Right atrium auricular region (tissue), 2 donors: ENCODE data around the gene SPTB. TPM values are rescaled to one million over a fixed set of nuclear protein-coding genes. Genes with fewer than 3 reads are reported as not detected.

Experiments
- DNase-seq: peaks from one replicate; pipeline ENCODE4 v3.0.0-alpha.2; 2019; ENCODE audit warnings: low spot score
- H3K27ac ChIP-seq, 2 donors: fragments of 200-600 bp; sonication (generic); 1 replicate in 1 of 2; 2 replicates in 1 of 2; pipeline ENCODE4 v1.5.1; 2016 to 2019
- H3K27me3 ChIP-seq, 2 donors: fragments of 200-600 bp; sonication (generic); one replicate each; pipeline versions ENCODE4 v1.5.1 to v1.6.0; 2017 to 2019
- H3K36me3 ChIP-seq: fragments of 200-600 bp; sonication (generic); one replicate; pipeline ENCODE4 v1.5.1; 2016
- H3K4me1 ChIP-seq, 2 donors: fragments of 200-600 bp; sonication (generic); one replicate each; pipeline versions ENCODE4 v1.5.1 to v1.6.0; 2017 to 2019
- H3K4me3 ChIP-seq, 2 donors: fragments of 200-600 bp; sonication (generic); 1 replicate in 1 of 2; 2 replicates in 1 of 2; pipeline ENCODE4 v1.5.1; 2017 to 2019; ENCODE audit warnings: mild to moderate bottlenecking in 1 of 2, moderate library complexity in 1 of 2
- H3K9me3 ChIP-seq, 2 donors: fragments of 200-600 bp; sonication (generic); one replicate each; pipeline ENCODE4 v1.5.1; 2019
- total RNA-seq, 2 donors: library from RNA; depleted of rRNA; stranded (reverse); fragments of >200 nt; gene quantifications; one replicate each; pipeline ENCODE4 v1.1.0, GENCODE V29; 2016
- TF ChIP-seq, protein P1 (sequence below), 2 donors: fragments of 200-600 bp; sonication (generic); IDR thresholded peaks; one replicate each; pipeline ENCODE4 v1.5.1; 2019; ENCODE audit warnings: antibody characterized with exemption in 2 of 2

The SPTB gene
- total RNA-seq, 2 donors from 2014 or later, result 84.4 to 102 TPM

DNA sequence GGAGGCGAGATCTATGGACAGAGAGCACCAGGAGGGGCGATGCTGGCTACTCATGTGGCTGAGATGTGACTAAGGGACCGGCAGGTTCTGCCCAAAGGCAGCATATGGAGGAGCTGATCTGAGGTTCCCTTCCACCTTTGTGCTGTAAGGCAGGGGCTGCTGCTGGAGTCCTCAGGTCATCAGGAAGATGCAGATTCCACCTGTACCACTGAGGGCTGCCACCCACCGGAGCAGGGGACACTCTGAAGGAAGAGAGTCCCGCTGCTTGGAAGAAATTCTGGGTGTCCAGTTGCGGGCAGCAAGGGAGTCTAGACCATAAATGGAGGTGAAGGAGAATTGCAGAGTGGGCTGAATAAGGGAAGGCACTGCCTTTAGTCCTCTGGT, 120.2 kb downstream of the SPTB start:
- H3K27ac ChIP-seq, result peak overlapping the region; percentile 61 to 67
- TF ChIP-seq, protein P1, sequence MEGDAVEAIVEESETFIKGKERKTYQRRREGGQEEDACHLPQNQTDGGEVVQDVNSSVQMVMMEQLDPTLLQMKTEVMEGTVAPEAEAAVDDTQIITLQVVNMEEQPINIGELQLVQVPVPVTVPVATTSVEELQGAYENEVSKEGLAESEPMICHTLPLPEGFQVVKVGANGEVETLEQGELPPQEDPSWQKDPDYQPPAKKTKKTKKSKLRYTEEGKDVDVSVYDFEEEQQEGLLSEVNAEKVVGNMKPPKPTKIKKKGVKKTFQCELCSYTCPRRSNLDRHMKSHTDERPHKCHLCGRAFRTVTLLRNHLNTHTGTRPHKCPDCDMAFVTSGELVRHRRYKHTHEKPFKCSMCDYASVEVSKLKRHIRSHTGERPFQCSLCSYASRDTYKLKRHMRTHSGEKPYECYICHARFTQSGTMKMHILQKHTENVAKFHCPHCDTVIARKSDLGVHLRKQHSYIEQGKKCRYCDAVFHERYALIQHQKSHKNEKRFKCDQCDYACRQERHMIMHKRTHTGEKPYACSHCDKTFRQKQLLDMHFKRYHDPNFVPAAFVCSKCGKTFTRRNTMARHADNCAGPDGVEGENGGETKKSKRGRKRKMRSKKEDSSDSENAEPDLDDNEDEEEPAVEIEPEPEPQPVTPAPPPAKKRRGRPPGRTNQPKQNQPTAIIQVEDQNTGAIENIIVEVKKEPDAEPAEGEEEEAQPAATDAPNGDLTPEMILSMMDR (IDR thresholded peaks at IDR 0.05), result no peak
- H3K4me3 ChIP-seq, result no peak overlapping the region
- H3K4me1 ChIP-seq, result peaks cover 0 to 75% of the 10 kb centered on the region in 2 donors
- no peak for DNase-seq
- no peaks in the 10 kb centered on the region for H3K9me3 ChIP-seq
- no peaks in the 10 kb centered on the region for H3K36me3 ChIP-seq
- no peaks in the 10 kb centered on the region for H3K27me3 ChIP-seq

DNA sequence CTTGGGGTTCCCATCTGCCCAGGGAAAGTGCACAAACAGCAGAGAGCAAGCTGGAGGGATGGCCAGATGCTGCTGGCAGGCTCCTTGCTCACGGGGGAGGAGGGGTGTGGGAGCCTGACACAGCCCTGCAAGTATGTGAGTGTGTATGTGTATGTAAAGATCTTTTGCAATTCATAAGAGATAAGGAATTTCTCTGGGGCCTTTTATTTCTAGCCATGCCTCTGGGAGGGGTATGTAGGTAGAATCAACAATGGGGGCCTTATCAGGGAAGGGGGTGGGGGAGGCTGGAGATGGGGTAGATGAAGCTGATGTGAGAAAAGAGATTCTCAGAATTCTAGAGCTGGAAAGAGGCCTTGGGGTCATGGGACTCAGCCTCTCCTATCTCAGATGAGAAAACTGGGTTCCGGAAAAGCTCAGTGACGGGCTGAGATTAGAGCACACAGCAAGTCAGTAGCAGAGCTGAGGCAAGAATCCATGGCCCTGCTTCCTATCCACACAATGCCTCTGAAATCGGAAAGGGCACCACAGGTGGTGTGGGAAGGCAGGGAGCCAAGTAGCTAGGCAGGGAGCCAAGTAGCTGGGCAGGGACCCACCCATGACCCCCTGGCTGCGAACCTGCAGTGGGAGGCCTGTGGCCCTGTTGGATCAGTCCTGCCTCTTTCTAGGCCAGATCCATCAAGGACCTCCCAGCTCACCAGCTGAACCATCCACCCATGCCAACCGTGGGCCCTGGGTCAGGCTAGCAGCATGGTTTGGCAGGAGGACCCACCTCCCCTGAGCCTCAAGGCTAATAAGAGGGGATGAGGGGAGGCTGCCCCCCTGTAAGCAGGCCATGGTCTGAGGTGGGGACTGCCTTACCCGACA, 120.8 kb downstream of the SPTB start:
- Histone ChIP-seq H3K9me3 (no peaks in the 10 kb centered on the region), H3K27ac (peak overlapping the region; percentile 61 to 67), H3K27me3 (no peaks in the 10 kb centered on the region), H3K4me3 (no peak overlapping the region), H3K36me3 (no peaks in the 10 kb centered on the region), H3K4me1 (peaks cover 0 to 69% of the 10 kb centered on the region in 2 donors)
- no peak for DNase-seq
- TF ChIP-seq, protein P1 (IDR thresholded peaks at IDR 0.05), result no peak

DNA sequence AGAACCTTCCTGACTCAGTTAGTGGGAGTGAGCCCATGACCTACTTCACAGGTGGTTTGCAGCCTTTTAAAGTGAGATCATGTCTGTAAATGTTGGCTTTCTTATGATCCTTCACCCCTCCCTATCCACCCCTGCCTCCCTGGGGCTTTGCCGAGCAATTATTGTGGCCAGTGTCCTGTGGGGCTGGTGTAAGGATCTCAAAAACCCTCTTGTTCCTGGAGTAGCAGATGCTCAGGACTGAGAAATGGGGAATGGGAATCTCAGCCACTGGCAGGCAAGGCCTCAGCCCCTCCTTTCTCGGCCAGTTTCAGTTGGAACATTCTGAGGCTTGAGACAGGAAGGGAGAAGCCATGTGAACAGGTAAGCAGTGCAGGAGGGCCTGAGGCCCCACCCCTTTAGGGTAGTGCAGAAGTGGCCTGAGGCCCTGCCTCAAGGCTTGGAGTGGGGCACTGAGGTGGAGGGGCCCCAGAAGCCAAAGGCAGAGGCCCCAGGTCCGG, 121.6 kb downstream of the SPTB start:
- H3K27ac ChIP-seq, result peak overlapping the region; percentile 61 to 67
- no peaks in the 10 kb centered on the region for H3K36me3 ChIP-seq
- H3K9me3 ChIP-seq, result no peaks in the 10 kb centered on the region
- TF ChIP-seq, protein P1 (IDR thresholded peaks at IDR 0.05), result no peak
- DNase-seq, result no peak
- no peak overlapping the region for H3K4me3 ChIP-seq
- H3K4me1 ChIP-seq, result peaks cover 0 to 63% of the 10 kb centered on the region in 2 donors
- H3K27me3 ChIP-seq, result no peaks in the 10 kb centered on the region

DNA sequence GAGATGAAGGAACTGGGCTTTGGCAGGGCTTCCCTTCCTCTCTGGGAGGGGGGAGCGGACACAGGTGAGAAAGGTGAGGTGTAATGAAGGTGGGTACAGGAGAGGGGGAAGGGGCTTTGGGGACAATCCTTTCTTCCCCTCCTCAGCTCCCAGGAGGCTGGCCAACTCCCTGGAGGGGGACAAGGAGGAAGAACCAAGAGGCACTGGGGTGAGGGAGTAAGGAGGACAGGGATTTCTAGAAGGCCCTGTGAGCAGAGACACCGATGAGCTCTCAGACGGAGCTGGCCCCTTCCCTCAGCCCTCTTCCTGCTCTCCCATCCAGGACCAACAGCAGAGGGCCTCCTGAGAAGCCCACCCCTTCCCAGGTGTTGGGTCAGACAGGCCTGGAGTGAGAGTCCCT, 122.1 kb downstream of the SPTB start:
- Histone ChIP-seq H3K27ac (peak overlapping the region; percentile 61 to 67), H3K4me3 (no peak overlapping the region), H3K4me1 (peaks cover 0 to 58% of the 10 kb centered on the region in 2 donors), H3K27me3 (no peaks in the 10 kb centered on the region), H3K9me3 (no peaks in the 10 kb centered on the region), H3K36me3 (no peaks in the 10 kb centered on the region)
- TF ChIP-seq, protein P1 (IDR thresholded peaks at IDR 0.05), result no peak
- DNase-seq, result no peak

DNA sequence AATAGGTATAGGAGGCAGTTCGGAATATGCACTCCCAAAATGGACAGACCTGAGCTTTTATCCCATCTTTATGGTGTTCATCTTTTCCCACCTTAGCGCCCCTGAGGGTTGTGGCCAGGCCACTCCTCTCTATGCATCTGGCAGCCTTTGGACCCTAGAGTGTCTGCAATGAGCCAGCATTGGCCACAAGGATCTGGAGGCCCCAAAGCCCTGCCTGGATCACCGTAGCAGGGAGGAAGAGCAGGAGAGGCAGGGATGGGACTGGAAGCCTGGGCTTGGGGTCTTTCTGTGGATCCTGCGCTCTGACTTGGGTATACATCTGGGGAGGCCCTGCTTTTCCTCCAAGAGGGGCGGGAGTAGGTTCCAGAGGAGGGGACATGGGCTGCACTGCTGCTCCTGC, 123.0 kb downstream of the SPTB start:
- Histone ChIP-seq H3K27ac (peak overlapping the region in 1 of 2 donors; percentile 61), H3K36me3 (no peaks in the 10 kb centered on the region), H3K27me3 (no peaks in the 10 kb centered on the region), H3K4me3 (no peak overlapping the region), H3K9me3 (no peaks in the 10 kb centered on the region), H3K4me1 (peaks cover 0 to 49% of the 10 kb centered on the region in 2 donors)
- TF ChIP-seq, protein P1 (IDR thresholded peaks at IDR 0.05), result no peak
- no peak for DNase-seq
